HG03520 (cell line): ENCODE results near the gene GOLGA2.
A peak's percentile ranks its signal among the peaks of the same experiment; 100 is the strongest.
"Not testable (repeated sequence)": the region's sequence is repeated elsewhere in the genome, so short reads cannot be mapped to it uniquely, and the experiment has no call there.

Experiments used
- ATAC-seq: cut with Tn5 transposase; IDR thresholded peaks from one replicate; pipeline ENCODE4 v1.9.1; 2021; ENCODE audit warnings: mild to moderate bottlenecking, moderate library complexity; ENCODE audit not compliant: unreplicated experiment

Gene GOLGA2

GRCh38 chr9:128244091-128244836 lies 31.5 kb downstream of the GOLGA2 start:
- no peak for ATAC-seq

- no peak for ATAC-seq
Observed at GRCh38 chr9:128243215-128244018, 32.4 kb downstream of the GOLGA2 start.

- no peak for ATAC-seq
Observed at GRCh38 chr9:128242828-128243214, 33.0 kb downstream of the GOLGA2 start.

DNA sequence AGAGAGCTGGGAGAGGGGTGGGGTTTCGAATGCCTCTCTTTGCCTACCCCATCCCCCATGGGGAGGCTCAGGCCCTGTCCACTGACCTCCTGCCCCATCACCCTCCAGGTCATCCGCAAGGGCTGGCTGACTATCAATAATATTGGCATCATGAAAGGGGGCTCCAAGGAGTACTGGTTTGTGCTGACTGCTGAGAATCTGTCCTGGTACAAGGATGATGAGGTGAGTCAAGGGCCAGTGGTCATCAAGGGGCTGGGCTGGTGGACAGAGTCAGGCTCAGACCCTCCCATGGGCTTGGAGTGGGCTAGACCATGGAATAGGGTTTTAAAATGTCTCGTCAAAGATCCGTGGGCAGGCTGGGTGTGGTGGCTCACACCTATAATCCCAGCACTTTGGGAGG lies 33.7 kb downstream of the GOLGA2 start:
- ATAC-seq: no peak

GRCh38 chr9:128233817-128234406 lies 41.9 kb downstream of the GOLGA2 start:
- no peak for ATAC-seq

DNA sequence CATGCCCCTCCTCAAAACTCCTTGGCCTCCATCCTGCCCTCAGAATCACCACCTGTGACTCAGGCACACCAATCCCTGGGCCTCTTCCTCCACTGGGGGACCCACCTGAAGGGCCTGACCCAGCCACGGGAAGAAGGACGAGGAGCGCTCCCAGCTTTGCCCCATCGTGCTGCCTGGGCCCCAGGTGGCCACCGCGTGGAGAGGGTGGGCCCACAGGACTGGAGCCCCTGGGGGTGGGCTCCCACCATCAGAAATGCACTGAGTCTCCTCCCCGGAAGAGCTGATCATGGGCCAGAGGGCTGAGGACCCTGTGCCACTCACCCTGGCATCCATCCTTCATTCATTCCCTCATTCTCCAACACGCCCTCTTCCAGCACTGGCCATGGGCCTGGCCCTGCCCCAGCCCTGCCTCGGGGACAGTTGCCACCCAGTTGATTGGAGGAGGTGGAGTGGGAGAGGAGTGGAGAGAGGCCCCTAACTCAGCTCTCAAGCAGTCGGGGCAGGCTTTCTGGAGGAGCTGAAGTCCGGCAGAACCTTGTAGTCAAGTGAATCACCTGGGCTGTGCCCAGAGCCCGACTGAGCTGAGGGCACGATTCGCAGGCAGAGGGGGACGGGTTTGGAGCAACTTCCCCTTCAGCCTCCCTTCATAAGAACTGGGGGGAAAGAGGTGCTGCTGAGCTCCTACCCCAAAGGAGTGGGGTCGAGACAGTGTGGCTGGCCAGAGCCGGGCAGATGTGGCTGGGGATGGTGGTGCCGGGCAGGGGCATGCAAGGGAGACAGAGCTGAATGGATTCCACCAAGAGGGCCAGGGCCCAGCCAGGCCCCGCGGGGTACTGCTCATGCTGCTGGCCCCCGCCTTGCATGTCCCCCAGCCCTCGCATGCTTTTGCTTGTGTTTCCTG lies 43.0 kb downstream of the GOLGA2 start:
- no peak for ATAC-seq

DNA sequence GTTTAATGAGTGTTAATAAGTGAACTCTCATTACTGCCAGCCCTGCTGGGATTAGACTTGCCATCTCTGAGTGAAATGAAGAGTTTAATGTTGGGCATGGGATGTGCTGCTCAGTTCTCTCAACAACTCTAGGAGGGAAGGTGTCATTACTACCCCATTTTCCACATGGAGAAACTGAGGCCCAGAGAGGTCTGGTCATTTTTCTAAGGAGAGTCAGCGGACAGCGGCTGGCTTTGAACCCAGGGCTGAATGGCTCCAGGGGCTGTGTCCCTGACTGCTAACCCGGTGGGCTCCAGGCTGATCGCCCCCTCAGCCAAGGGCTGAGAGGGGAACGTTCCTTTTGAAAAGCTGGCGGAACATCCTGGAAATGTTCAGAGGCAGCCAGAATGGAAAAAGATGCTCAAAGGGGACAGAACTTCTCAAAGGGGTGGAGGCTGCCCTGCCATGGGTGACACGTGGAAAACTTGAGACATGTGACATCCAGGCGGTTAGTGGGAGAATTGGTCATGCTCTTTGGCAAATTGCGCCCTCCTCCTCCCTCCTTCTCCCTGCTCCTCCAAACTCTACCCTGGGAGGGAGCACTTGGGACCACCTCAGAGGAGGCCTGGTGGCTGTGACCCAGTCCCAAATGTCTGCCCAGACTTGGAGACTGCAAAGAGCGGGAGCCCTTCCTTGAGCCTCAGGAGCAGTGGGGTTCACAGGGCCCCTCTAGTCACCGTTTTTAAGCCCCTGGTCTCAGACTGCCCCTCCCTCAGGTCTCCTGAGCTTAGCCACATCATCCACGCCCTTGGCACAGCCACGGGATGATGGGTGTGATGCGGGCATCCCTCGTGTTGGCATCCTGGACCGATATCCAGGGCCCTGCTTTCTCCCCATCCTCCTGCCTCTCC lies 43.9 kb downstream of the GOLGA2 start:
- no peak for ATAC-seq

- ATAC-seq: not testable (repeated sequence)
Observed at GRCh38 chr9:128230897-128231296, 44.9 kb downstream of the GOLGA2 start.

- no peak for ATAC-seq
Observed at GRCh38 chr9:128226412-128226801, 49.4 kb downstream of the GOLGA2 start.

DNA sequence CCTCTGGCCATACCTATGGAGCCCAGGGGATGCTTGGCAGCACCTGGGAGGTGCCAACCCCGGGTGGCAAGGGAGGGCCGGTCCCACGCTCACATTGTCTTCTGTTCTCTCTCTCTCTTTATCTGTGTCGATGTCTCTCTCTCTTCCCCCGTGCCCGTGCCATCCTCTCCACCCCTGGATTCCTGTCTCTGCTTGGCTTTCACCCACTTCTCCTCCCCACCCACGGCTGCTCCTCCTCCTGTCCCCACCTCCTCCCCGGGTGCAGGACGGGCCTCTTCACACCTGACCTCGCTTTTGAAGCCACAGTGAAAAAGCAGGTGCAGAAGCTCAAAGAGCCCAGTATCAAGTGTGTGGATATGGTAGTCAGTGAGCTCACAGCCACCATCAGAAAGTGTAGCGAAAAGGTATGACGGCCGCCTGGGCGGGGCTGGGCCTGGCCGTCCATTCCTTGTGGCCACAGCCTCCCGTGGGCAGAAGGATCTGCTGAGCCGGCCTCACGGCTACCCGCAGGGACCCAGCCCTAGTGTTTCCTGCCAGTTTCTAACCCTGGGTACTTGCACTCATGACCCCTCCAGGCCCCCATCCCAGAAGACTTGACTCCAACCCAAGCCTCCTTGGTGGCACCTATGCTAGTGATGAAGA lies 49.9 kb downstream of the GOLGA2 start:
- no peak for ATAC-seq

GRCh38 chr9:128224877-128225276 lies 50.9 kb downstream of the GOLGA2 start:
- ATAC-seq: no peak

DNA sequence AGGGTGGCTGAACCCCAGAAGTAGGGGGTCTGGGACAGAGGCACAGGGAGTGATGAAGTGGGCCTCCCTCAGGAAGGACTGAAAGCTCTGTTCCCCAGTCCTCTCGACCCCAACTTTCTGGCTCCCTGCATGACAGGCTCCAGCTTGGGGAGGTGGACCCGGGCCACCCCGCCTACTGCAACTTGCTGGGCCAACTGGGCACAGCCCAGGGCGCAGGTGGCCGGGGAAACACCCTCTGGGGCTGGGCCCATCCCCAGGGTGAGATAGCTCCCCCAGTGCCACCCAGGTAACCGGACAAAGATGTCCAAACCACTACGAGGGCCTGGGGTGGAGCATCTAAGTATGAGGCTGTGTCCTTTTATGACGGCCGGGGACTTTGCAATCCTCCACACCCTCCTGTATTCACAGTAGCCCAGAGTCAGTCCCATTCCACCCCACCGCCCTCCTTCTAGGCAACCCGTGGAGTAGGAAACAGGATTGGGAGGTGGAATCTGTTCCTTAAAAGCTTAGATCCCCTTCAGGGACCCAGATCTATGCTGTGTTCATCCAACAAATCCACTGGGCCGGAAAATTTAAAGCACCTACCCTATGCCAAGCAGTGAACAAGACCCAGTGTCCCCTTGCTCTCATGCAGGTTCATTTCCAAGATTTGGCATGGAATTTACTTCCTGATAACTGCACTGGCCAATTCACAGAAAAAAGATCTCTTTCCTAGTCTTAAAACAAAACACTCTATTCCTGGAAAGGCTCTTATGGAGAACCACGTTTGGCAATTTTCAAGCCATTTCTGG lies 52.7 kb downstream of the GOLGA2 start:
- no peak for ATAC-seq

DNA sequence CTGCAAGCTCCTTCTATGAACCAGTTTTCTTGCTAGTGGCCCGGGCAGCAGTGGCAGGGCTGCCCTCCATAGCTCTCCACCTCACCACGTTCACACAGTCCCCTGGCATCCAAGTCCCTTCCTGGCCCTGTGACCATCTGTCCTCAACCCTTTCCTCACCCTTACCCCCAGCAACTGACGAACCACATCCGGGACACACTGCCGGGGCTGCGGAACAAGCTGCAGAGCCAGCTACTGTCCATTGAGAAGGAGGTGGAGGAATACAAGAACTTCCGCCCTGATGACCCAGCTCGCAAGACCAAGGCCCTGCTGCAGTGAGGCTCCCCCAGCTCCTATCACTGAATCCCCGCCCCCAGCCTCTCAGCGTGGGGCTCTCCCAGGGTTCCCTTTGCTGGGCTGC lies 53.8 kb downstream of the GOLGA2 start:
- no peak for ATAC-seq

DNA sequence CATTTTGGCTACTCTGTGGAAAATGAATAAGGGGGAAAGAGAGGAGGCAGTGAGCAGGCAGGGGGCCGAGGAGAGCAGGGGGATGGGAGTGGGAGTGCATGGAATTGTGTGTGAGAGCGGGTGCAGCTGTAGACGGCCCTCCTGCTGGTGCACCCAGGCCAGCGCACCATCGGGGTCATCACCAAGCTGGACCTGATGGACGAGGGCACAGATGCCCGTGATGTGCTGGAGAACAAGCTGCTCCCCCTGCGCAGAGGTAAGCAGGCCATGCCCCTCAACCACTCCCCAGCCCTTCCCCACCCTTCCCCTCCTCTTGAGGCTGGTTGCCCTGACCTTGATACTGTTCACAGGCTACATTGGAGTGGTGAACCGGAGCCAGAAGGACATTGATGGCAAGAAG lies 56.0 kb downstream of the GOLGA2 start:
- no peak for ATAC-seq

DNA sequence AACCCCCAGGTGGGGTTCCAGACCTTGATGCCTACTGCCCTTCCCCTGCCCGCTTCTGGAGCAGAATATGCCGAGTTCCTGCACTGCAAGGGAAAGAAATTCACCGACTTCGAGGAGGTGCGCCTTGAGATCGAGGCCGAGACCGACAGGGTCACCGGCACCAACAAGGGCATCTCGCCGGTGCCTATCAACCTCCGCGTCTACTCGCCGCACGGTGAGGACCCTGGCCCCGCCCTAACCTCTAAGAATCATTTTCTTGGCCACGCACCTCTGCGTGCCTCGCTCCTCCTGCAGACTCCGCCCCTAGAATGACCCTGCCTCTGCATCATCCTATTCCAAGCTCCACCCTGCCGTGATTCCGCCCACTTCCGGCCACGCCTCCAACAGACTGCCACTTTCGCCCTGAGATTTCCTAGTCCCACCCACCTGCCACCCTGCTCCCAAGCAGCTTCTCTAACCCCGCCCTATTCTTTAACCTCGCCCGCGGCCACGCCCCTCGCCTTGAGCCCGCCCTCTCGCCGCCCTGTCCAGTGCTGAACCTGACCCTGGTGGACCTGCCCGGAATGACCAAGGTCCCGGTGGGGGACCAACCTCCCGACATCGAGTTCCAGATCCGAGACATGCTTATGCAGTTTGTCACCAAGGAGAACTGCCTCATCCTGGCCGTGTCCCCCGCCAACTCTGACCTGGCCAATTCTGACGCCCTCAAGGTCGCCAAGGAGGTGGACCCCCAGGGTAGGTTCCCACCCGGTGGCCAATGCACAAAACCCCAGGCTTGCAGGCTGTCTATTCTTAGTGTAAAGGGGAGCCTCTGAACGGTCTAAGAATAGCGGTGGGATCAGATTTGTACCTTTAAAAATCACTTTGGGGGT lies 57.1 kb downstream of the GOLGA2 start:
- peak; percentile 88 for ATAC-seq

DNA sequence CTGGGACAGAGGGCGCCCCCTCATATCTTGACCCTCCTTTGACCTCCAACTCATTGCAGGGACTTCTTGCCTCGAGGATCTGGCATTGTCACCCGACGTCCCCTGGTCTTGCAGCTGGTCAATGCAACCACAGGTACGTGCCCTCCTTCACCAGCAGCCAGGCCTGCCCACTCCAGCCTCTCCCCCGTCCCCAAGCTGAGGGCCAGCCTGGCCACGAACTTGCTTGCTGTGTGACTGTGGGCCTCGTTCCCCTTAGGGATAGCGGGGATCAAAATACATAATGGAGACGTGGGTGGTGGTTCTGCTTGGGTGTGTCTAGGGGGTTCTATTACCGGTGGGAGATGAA lies 57.7 kb downstream of the GOLGA2 start:
- no peak for ATAC-seq

DNA sequence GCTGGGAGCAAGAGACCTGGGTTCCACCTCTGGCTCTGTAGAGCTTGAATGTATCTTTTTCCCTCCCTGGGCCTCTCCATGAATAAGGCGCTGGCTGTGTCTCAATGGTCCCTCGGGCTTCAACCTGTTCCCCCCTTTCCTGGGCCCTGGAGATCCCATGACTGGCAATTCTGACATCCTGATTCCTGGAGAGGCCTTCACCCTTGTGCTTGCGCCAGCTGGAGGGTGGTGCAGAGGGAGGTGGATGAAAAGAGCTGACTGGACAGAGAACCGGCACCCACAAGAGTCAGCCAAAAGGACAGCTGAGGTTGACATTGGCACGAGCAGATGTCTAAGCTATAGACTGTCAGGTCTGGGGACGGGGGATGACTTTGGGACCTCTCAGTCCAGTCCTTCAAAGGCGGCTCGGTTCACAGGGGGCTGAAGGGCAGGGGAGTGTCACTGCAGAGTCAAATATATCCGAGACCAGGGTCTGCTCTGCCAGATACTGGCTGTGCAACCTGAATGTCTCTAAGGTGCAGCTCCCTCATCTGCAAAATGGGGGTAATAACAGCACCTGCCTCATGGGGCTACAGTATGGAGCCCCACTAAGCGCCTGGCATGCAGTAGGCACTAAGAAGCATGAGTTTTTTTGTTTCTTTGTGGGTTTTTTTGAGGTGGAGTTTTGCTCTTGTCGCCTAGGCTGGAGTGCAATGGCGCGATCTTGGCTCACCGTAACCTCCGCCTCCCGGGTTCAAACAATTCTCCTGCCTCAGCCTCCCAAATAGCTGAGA lies 58.8 kb downstream of the GOLGA2 start:
- ATAC-seq: no peak
